NCI-H82 treated with DMSO at 0.1 percent for 48 hours (cell line): ENCODE measurements around the gene DMRT1.
"Not testable (repeated sequence)": the region's sequence is repeated elsewhere in the genome, so short reads cannot be mapped to it uniquely, and the experiment has no call there.

ENCODE experiments used
- DNase-seq: peaks from one replicate; lab custom pipeline; 2025; ENCODE audit not compliant: unreplicated experiment; lab: John Stamatoyannopoulos, UW

DMRT1 gene

GRCh38 chr9:859251-859650 lies 17.8 kb downstream of the DMRT1 start:
- DNase-seq = no peak

DNA sequence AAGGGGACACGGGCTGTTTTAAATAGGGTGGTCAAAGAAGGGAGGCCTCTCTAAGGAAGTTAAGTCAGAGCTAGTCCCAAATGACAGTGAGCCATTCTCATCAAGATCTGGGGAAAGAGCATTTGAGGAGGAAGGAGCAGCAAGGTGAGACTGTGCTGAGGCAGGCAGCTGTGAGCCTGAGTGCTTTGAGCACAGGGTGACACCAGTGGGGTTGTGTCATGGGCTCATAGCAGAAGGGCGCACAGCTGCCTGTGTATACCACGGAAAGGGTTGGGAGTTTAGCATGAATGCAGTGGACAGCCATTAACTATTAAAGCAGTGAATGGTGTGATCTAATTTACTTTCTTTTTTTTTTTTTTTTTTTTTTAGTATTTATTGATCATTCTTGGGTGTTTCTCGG lies 19.2 kb downstream of the DMRT1 start:
- no peak for DNase-seq

DNA sequence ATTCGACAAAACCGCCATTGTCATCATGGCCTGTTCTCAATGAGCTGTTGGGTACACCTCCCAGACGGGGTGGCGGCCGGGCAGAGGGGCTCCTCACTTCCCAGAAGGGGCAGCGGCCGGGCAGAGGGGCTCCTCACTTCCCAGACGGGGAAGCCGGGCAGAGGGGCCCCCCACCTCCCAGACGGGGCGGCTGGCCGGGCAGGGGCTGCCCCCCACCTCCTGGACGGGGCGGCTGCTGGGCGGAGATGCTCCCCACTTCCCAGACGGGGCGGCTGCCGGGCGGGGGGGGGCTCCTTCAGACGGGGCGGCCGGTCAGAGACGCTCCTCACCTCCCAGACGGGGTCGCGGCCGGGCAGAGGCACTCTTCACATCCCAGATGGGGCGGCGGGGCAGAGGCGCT lies 20.0 kb downstream of the DMRT1 start:
- not testable (repeated sequence) for DNase-seq

- no peak for DNase-seq
These were observed 33.8 kb downstream of the DMRT1 start for GRCh38 chr9:875119-875962.

DNA sequence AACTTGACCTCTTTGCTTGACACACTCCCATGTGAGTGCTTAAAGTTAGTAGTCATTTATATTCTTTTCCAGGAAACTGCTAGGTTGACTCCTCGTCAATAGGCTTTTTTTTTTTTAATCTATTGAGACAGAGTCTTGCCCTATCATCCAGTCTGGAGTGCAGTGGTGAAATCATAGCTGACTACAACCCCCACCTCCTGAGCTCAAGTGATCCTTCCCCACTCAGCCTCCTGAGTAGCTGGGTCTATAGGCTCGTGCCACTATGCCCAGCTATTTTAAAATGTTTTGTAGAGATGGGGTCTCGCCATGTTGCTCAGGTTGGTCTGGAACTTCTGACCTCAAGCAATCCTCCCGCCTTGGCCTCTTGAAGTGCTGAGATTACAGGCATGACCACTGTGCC lies 34.9 kb downstream of the DMRT1 start:
- DNase-seq = no peak

- DNase-seq = no peak
These were observed 36.7 kb downstream of the DMRT1 start for GRCh38 chr9:878239-878638.

DNA sequence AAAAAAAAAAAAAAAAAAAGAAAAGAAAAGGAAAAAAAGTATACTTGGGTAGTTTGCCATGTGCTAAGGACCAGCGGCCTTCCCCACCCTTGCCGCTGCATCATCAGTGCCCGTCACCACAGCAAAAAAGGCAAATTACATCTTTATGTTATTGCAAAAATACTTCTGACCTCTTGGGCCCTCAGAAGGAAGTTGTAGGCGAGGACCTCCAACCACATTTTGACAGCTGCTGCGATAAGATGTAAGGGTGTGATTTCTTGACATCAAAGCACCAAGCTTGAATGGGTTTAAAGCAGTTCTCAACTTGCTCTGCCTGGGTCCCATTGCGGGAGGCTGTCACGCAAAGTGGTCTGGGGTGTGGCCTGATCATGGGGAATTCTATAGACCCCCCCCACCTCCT lies 39.2 kb downstream of the DMRT1 start:
- no peak for DNase-seq

GRCh38 chr9:882416-882924 lies 41.0 kb downstream of the DMRT1 start:
- no peak for DNase-seq

- DNase-seq = no peak
These were observed 41.5 kb downstream of the DMRT1 start for GRCh38 chr9:883011-883410.

GRCh38 chr9:886886-887285 lies 45.4 kb downstream of the DMRT1 start:
- peak; percentile 52 for DNase-seq

- no peak for DNase-seq
These were observed 50.6 kb downstream of the DMRT1 start for GRCh38 chr9:892123-892522.

DNA sequence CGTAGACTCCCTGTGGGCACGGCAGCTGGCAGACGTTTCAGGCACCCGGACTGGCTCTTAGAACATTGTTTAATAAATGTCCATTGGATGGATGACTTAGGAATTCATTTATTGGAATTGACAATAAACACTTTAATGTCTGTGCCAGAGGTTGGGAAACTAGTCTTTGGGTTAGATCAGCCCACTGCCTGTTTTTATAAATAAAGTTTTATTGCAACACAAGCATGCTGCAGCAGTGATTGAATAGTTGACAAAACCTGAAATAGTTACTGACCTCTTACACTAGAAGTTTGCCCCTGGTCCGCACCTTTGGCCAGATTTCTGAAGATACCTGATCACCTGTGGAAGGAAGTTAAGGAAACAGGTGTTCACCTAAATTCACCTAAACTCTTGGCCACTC lies 51.6 kb downstream of the DMRT1 start:
- DNase-seq = no peak

DNA sequence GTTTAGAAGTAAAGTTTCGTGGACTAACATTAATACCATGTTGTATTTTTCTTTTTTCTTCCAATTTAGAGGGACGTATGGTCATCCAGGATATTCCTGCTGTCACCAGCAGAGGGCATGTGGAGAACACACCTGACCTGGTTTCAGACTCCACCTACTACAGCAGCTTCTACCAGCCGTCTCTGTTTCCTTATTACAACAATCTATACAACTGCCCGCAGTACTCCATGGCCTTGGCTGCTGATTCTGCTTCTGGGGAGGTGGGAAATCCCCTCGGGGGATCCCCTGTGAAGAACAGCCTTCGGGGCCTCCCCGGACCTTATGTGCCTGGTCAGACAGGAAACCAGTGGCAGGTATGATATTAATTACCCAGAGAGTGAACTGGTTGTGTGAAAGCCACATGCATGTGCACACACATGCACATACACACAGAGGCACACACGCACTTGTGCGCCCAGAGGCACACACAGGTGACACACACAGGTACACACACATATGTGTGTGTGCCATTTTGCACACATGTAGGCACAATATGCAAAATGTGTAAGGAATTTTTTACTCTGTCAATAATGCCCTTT lies 52.4 kb downstream of the DMRT1 start:
- peak; percentile 47 for DNase-seq

DNA sequence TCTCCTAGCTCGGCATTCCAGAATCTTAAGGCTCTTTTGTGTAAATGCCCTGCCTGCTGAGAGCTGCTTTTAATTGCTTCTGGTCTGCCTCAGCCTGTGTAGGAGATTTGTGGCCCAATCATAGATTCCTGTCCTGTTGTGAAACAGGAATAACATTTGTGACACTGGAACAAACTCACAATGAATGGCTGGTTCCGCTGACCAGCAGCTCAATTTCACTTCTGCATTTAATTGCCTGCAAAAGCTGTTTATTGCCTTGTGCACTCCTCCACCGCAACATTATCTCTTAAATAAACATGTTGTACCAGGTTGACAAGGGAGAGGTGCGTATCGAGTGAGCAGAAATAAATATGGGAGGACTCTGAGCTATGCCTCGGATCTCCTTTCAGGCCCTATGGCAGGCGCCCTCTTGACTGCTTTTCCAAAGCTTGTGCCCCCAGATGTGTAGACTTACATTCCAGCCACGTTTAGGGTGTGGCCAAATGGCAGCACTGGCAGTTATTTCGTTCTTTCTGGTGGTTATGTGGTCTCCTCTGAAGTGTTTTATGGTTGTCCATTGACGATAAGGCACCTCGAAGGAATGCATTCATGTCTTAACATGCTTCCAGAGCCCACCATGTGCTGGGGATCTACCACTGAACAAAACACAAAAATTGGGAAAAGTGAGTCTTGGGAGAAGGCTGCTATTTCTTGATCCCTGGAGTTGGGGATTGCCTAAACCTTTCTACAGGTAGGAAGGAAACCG lies 58.1 kb downstream of the DMRT1 start:
- no peak for DNase-seq

DNA sequence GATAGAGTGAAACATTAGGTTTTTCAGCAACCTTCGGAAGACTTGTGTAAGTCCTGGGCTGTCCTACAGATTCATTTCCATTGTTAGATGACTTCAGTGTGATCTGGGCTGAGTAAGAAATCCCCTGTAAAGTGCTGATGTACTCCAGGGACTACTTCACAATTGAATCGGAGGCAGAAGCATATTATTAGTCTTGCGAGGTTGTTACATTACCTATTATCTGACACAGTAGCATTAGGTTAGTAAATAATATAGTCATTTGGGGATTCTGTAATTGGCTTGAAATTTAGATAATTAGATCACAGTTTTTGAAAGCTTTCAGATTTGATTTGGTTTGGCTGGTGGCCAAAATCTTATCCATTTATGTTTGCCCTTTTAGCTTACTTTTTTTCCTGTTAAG lies 62.4 kb downstream of the DMRT1 start:
- DNase-seq = peak; percentile 54

DNA sequence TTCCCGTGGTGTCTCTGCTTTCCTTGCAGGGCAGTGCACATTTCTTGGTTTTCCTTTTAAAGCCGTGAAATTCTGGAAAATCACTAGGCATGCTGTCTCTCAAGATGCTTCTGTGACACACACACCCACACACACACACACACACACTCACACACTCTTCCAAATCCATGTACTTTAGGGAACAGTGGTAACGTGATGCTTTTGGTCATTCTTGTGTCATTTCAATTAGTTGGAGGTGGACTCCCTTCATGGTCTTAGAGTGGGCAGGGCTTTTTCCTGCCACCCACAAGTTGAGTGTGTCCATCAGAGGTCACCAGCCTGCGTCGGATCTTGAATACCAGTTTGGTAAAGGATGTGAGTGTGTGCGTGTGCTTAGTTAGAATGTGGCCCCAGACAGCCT lies 64.4 kb downstream of the DMRT1 start:
- no peak for DNase-seq

- DNase-seq = no peak
These were observed 67.2 kb downstream of the DMRT1 start for GRCh38 chr9:908536-909205.

GRCh38 chr9:911005-911404 lies 69.5 kb downstream of the DMRT1 start:
- DNase-seq = no peak

- DNase-seq = no peak
These were observed 71.3 kb downstream of the DMRT1 start for GRCh38 chr9:912776-913175.

- DNase-seq = not testable (repeated sequence)
These were observed 72.0 kb downstream of the DMRT1 start for GRCh38 chr9:913526-913925.

- no peak for DNase-seq
These were observed 76.2 kb downstream of the DMRT1 start for GRCh38 chr9:917730-918129.
